Heart left ventricle (tissue), 16 donors: ENCODE results near the gene CNST. TPM values are rescaled to one million over a fixed set of nuclear protein-coding genes. Genes with fewer than 3 reads are reported as not detected.

Experiments
- ATAC-seq, 4 donors: fragments of 200-7000 bp; cut with Tn5 transposase; one replicate each; pipeline ENCODE4 v1.9.1; 2020 to 2022; ENCODE audit warnings: moderate library complexity in 4 of 4, mild to moderate bottlenecking in 3 of 4, moderate number of reproducible peaks in 1 of 4
- DNase-seq, 5 donors: peaks; one replicate each; pipeline ENCODE4 v3.0.0-alpha.2; 2020
- H3K27ac ChIP-seq, 12 donors: fragments of 200-600 bp; sonication (generic) in 4 of 12; one replicate each; pipeline versions ENCODE4 v1.5.0 to v1.8.0; 2016 to 2022; ENCODE audit warnings: mild to moderate bottlenecking in 2 of 12
- H3K27me3 ChIP-seq, 9 donors: fragments of 200-600 bp; sonication (generic) in 2 of 9; one replicate each; pipeline versions ENCODE4 v1.5.1 to v1.8.0; 2016 to 2022; ENCODE audit warnings: mild to moderate bottlenecking in 3 of 9
- H3K36me3 ChIP-seq, 9 donors: fragments of 200-600 bp; sonication (generic) in 2 of 9; one replicate each; pipeline versions ENCODE4 v1.5.0 to v1.8.0; 2018 to 2022; ENCODE audit warnings: mild to moderate bottlenecking in 2 of 9
- H3K4me1 ChIP-seq, 12 donors: fragments of 200-600 bp; sonication (generic) in 4 of 12; one replicate each; pipeline versions ENCODE4 v1.5.0 to v1.8.0; 2016 to 2022; ENCODE audit warnings: mild to moderate bottlenecking in 3 of 12
- H3K4me3 ChIP-seq, 12 donors: fragments of 200-600 bp; sonication (generic) in 4 of 12; one replicate each; pipeline versions ENCODE4 v1.5.0 to v1.8.0; 2017 to 2022; ENCODE audit warnings: mild to moderate bottlenecking in 9 of 12, moderate library complexity in 4 of 12
- H3K9me3 ChIP-seq, 12 donors: fragments of 200-600 bp; sonication (generic) in 4 of 12; one replicate each; pipeline versions ENCODE4 v1.5.0 to v1.8.0; 2016 to 2022; ENCODE audit warnings: mild to moderate bottlenecking in 1 of 12
- CTCF ChIP-seq, 12 donors: fragments of 200-600 bp; sonication (generic) in 4 of 12; IDR thresholded peaks; one replicate each; pipeline versions ENCODE4 v1.5.0 to v1.8.0; 2018 to 2022; ENCODE audit warnings: antibody characterized with exemption in 12 of 12, mild to moderate bottlenecking in 5 of 12
- POLR2A ChIP-seq, 2 donors: fragments of 450-650 bp; IDR thresholded peaks; one replicate each; pipeline ENCODE4 v1.6.1; 2017; ENCODE audit warnings: antibody characterized with exemption in 2 of 2, mild to moderate bottlenecking in 2 of 2, moderate library complexity in 2 of 2
- WGBS, 4 donors: extraction: QIAGEN DNeasy Blood & Tissue Kit in 2 of 4; methylation state at CpG; one replicate each; pipeline versions ENCODE4 v1.1.5 to v1.1.7; 2013 to 2018; 5-methylcytosine and 5-hydroxymethylcytosine counted together
- intact Hi-C, 10 donors: fragments of 100-400 bp; cut with DNase I; formaldehyde crosslinking; loops; one replicate each; pipeline versions ENCODE4 v1.11.1 to v1.14.2; 2022
- polyA plus RNA-seq, 2 donors: library from polyadenylated mRNA; stranded (reverse); fragments of 200-250 nt; gene quantifications; one replicate each; pipeline ENCODE4 v1.2.3, GENCODE V29; 2013
- total RNA-seq, 9 donors: library from RNA; depleted of rRNA in 2 of 9; stranded (reverse); fragments of >200 nt in 2 of 9; fragmentation: NEBNext Ultra II Directional in 3 of 9; extraction: Animal tissue kit (Norgen Biotek cat#: 25700) in 3 of 9; gene quantifications; one replicate each; pipeline versions ENCODE4 v1.1.0 to v1.2.4, GENCODE V29; 2016 to 2023
- donor health status: ischemic (EF 13 %, LVEDD 7.1; RV severe dilation, severe dysfunction).
- donor health status: healthy with polysubstance abuse.
- donor health status: DM: no; HTN: yes; CAD: no.
- donor health status: DM: no; HTN: no; CAD: no.
- donor health status: ischemic (EF 25% LVEDD 6.9; RV normal size, moderate dysfunction).
- donor health status: ischemic (EF 25% LVEDD 5.7; RV mildly dilated, moderate dysfunction).
- donor health status: healthy.
- donor health status: DM: yes; HTN: yes; CAD: no.
- donor health status: ischemic (EF 35%, LVEDD 5.7; RV mildly dilated, moderate dysfunction).
- donor health status: nonischemic (EF 11% LVEDD 7.7; RV severe dilation, severe dysfunction).
- donor health status: DM: yes; HTN: yes; CAD: no.
- donor health status: PGD.
- donor health status: ischemic (EF 29% LVEDD 5.4; RV normal size, mild dysfunction).
- donor health status: nonischemic (EF 23%, LVEDD 6.1; RV moderate dilation, normal function).

Gene CNST
- total and polyA plus RNA-seq, 11 donors, result 3.9 to 23.9 (median 17.6) TPM

GRCh38 chr1:246678816-246679793 lies 112.8 kb downstream of the CNST start:
- no peaks in the 10 kb centered on the region for H3K36me3 ChIP-seq
- TF ChIP-seq POLR2A (IDR thresholded peaks at IDR 0.05) (no peak), CTCF (IDR thresholded peaks at IDR 0.05) (no peak)
- 76 to 79% (median 78%) methylated on average over 18 of the region's 18 CpGs for WGBS, 4 donors
- DNase-seq, result peak in 3 of 5 donors; percentile 30 to 57 (median 38)
- intact Hi-C loops, result loop anchor here in 1 of 10 donors (5.0 kb wide), 1 partner anchor 48 kb away; no protein-coding TSS in a partner anchor
- H3K9me3 ChIP-seq, result no peaks in the 10 kb centered on the region
- H3K27me3 ChIP-seq, result no peaks in the 10 kb centered on the region
- peak overlapping the region in 7 of 12 donors; percentile 35 to 79 (median 69) for H3K27ac ChIP-seq
- peak in 3 of 4 donors; percentile 31 to 42 (median 32) for ATAC-seq
- H3K4me3 ChIP-seq, result no peak overlapping the region
- H3K4me1 ChIP-seq, result peaks cover 0 to 41% (median 16%) of the 10 kb centered on the region in 12 donors

GRCh38 chr1:246679794-246680177 lies 113.5 kb downstream of the CNST start:
- Histone ChIP-seq H3K4me3 (no peak overlapping the region), H3K36me3 (no peaks in the 10 kb centered on the region), H3K9me3 (no peaks in the 10 kb centered on the region), H3K4me1 (peaks cover 0 to 41% (median 16%) of the 10 kb centered on the region in 12 donors), H3K27me3 (no peaks in the 10 kb centered on the region), H3K27ac (peak overlapping the region in 7 of 12 donors; percentile 35 to 79 (median 69))
- TF ChIP-seq CTCF (IDR thresholded peaks at IDR 0.05) (no peak), POLR2A (IDR thresholded peaks at IDR 0.05) (no peak)
- intact Hi-C loops, result loop anchor here in 3 of 10 donors (5.0 kb wide), 2 partner anchors 32 to 48 kb away; no protein-coding TSS in a partner anchor
- WGBS, 4 donors, result 18 to 53% (median 49%) methylated on average over 1 of the region's 1 CpG
- ATAC-seq, result no peak
- no peak for DNase-seq

- intact Hi-C loops, result loop anchor here in 2 of 10 donors (5.0 kb wide), 1 partner anchor 33 kb away; no protein-coding TSS in a partner anchor
- H3K27ac ChIP-seq, result peak overlapping the region in 9 of 12 donors; percentile 27 to 86 (median 68)
These were observed 113.9 kb downstream of the CNST start for GRCh38 chr1:246680190-246680589.

More at GRCh38 chr1:246680190-246680589, 113.9 kb downstream of the CNST start:
- H3K9me3 ChIP-seq, result no peaks in the 10 kb centered on the region
- no peak overlapping the region for H3K4me3 ChIP-seq
- TF ChIP-seq POLR2A (IDR thresholded peaks at IDR 0.05) (no peak), CTCF (IDR thresholded peaks at IDR 0.05) (no peak)
- no peak for DNase-seq
- H3K27me3 ChIP-seq, result no peaks in the 10 kb centered on the region
- no peak for ATAC-seq
- WGBS, 4 donors, result 47 to 60% (median 55%) methylated on average over 8 of the region's 8 CpGs
- peaks cover 0 to 41% (median 16%) of the 10 kb centered on the region in 12 donors for H3K4me1 ChIP-seq
- H3K36me3 ChIP-seq, result no peaks in the 10 kb centered on the region
